Psoas muscle (tissue), 8 donors: Measurements from ENCODE around the gene SYNM. TPM values are rescaled to one million over a fixed set of nuclear protein-coding genes. Genes with fewer than 3 reads are reported as not detected.
A peak's percentile ranks its signal among the peaks of the same experiment; 100 is the strongest.

Experiments used
- ATAC-seq, 4 donors: fragments of 200-7000 bp; cut with Tn5 transposase; one replicate each; pipeline ENCODE4 v1.9.1; 2020; ENCODE audit warnings: moderate library complexity in 3 of 4, mild to moderate bottlenecking in 2 of 4
- DNase-seq, 2 donors: peaks; one replicate each; pipeline ENCODE4 v3.0.0-alpha.2; 2020
- H3K27ac ChIP-seq: fragments of 200-600 bp; one replicate; pipeline ENCODE4 v1.8.0; 2022
- H3K27me3 ChIP-seq, 3 donors: fragments of 200-600 bp in 1 of 3; one replicate each; pipeline versions ENCODE4 v1.6.1 to v1.8.0; 2013 to 2022; ENCODE audit warnings: low read length in 2 of 3, mild to moderate bottlenecking in 2 of 3, moderate library complexity in 1 of 3; ENCODE audit not compliant: insufficient read depth in 3 of 3
- H3K36me3 ChIP-seq, 2 donors: fragments of 200-600 bp in 1 of 2; one replicate each; pipeline versions ENCODE4 v1.6.1 to v1.8.0; 2013 to 2022; ENCODE audit warnings: low read depth in 1 of 2, mild to moderate bottlenecking in 1 of 2, moderate library complexity in 1 of 2; ENCODE audit not compliant: insufficient read depth in 1 of 2
- H3K4me1 ChIP-seq: fragments of 200-600 bp; one replicate; pipeline ENCODE4 v1.8.0; 2022
- H3K4me3 ChIP-seq: fragments of 200-600 bp; one replicate; pipeline ENCODE4 v1.8.0; 2022; ENCODE audit warnings: mild to moderate bottlenecking
- H3K9me3 ChIP-seq: fragments of 200-600 bp; one replicate; pipeline ENCODE4 v1.8.0; 2022
- CTCF ChIP-seq: fragments of 200-600 bp; IDR thresholded peaks from one replicate; pipeline ENCODE4 v1.8.0; 2022; ENCODE audit warnings: antibody characterized with exemption
- WGBS, 3 donors: extraction: QIAGEN DNeasy Blood & Tissue Kit; methylation state at CpG; one replicate each; pipeline versions ENCODE4 v1.1.6 to v1.1.7; 2013; 5-methylcytosine and 5-hydroxymethylcytosine counted together
- intact Hi-C, 2 donors: fragments of 100-400 bp; cut with DNase I; formaldehyde crosslinking; loops; one replicate each; pipeline versions ENCODE4 v1.11.0 to v1.14.2; 2022
- polyA plus RNA-seq, 3 donors: library from polyadenylated mRNA; stranded (reverse); fragments of 200-250 nt; gene quantifications; one replicate each; pipeline ENCODE4 v1.2.3, GENCODE V29; 2013
- total RNA-seq, 4 donors: library from RNA; stranded (reverse); fragmentation: NEBNext Ultra II Directional in 2 of 4; extraction: Animal tissue kit (Norgen Biotek cat#: 25700) in 2 of 4; gene quantifications; one replicate each; pipeline versions ENCODE4 v1.2.1 to v1.2.4, GENCODE V29; 2021 to 2023
- donor health status: healthy with polysubstance abuse.
- donor health status: DM: no; HTN: no; CAD: no; lungs with moderate emphysema.
- donor health status: Bipolar disorder and iron deficiency.
- donor health status: healthy.
- donor health status: DM: yes; HTN: yes; CAD: no.
- donor health status: DM: no; HTN: no; CAD: no.
- donor health status: DM: no; HTN: no; CAD: no.
- donor health status: DM: yes; HTN: yes; CAD: no.

Gene SYNM
- total and polyA plus RNA-seq, 7 donors, result 77.5 to 380 (median 291) TPM

GRCh38 chr15:99103279-99103678 is 1.6 kb upstream of the SYNM start:
- ATAC-seq (no peak), DNase-seq (no peak)
- Histone ChIP-seq H3K4me3 (no peak overlapping the region), H3K27ac (peak overlapping the region; percentile 32), H3K36me3 (no peaks in the 10 kb centered on the region), H3K27me3 (no peaks in the 10 kb centered on the region), H3K4me1 (peaks cover 19% of the 10 kb centered on the region), H3K9me3 (no peaks in the 10 kb centered on the region)
- 50 to 81% (median 62%) methylated on average over 2 of the region's 2 CpGs for WGBS, 3 donors
- no peak for TF ChIP-seq CTCF
- intact Hi-C loops, result loop anchor here in 1 of 2 donors (5.0 kb wide), 1 partner anchor 64 kb away; no protein-coding TSS in a partner anchor

GRCh38 chr15:99105514-99106341 is 848 bp downstream of the SYNM start:
- TF ChIP-seq CTCF, result no peak
- H3K27ac ChIP-seq, result peak overlapping the region; percentile 96
- 1% methylated on average over 61 to 116 of the region's 116 CpGs for WGBS, 3 donors
- no peaks in the 10 kb centered on the region for H3K9me3 ChIP-seq
- peak; percentile 38 to 55 (median 50) for ATAC-seq
- H3K36me3 ChIP-seq, result no peaks in the 10 kb centered on the region
- DNase-seq, result peak; percentile 67 to 86
- H3K4me3 ChIP-seq, result peak overlapping the region; percentile 71
- H3K27me3 ChIP-seq, result no peaks in the 10 kb centered on the region
- intact Hi-C loops, result loop anchor here in 1 of 2 donors (2.0 to 5.0 kb wide), 3 partner anchors 37 to 107 kb away; no protein-coding TSS in a partner anchor
- peaks cover 37% of the 10 kb centered on the region for H3K4me1 ChIP-seq

- TF ChIP-seq CTCF, result no peak
- peak in 1 of 2 donors; percentile 70 for DNase-seq
Observed at GRCh38 chr15:99106417-99107220, 1.7 kb downstream of the SYNM start.

GRCh38 chr15:99108993-99109392 is 4.1 kb downstream of the SYNM start:
- no peak for TF ChIP-seq CTCF
- Histone ChIP-seq H3K27me3 (no peaks in the 10 kb centered on the region), H3K36me3 (peaks cover 0 to 6% of the 10 kb centered on the region in 2 donors), H3K9me3 (no peaks in the 10 kb centered on the region), H3K4me3 (peak overlapping the region; percentile 71), H3K4me1 (peaks cover 61% of the 10 kb centered on the region), H3K27ac (peak overlapping the region; percentile 96)
- 53 to 71% (median 53%) methylated on average over 5 of the region's 5 CpGs for WGBS, 3 donors
- intact Hi-C loops, result loop anchor here in 1 of 2 donors (5.0 kb wide), 2 partner anchors 33 to 68 kb away; no protein-coding TSS in a partner anchor
- ATAC-seq, result no peak
- no peak for DNase-seq

More at GRCh38 chr15:99106417-99107220, 1.7 kb downstream of the SYNM start:
- Histone ChIP-seq H3K4me3 (peak overlapping the region; percentile 71), H3K27ac (peak overlapping the region; percentile 96), H3K9me3 (no peaks in the 10 kb centered on the region), H3K4me1 (peaks cover 46% of the 10 kb centered on the region), H3K36me3 (no peaks in the 10 kb centered on the region), H3K27me3 (no peaks in the 10 kb centered on the region)
- 9 to 17% (median 12%) methylated on average over 15 of the region's 15 CpGs for WGBS, 3 donors
- intact Hi-C loops, result loop anchor here in 1 of 2 donors (5.0 kb wide), 2 partner anchors 36 to 71 kb away; no protein-coding TSS in a partner anchor
- peak; percentile 30 to 52 (median 40) for ATAC-seq
